LHCN-M2 (cell line): ENCODE data around the gene PRM3. TPM values are rescaled to one million over a fixed set of nuclear protein-coding genes. Genes with fewer than 3 reads are reported as not detected.

Experiments
- DNase-seq: peaks from one replicate; pipeline ENCODE4 v3.0.0-alpha.2; 2012; ENCODE audit warnings: low read depth
- total RNA-seq: library from RNA; depleted of rRNA; stranded (reverse); fragments of >200 nt; gene quantifications from 2 replicates; pipeline ENCODE4 v1.2.3, GENCODE V29; 2014

PRM3 gene
- total RNA-seq, 1 experiment from 2014 or later: not detected

- DNase-seq: no peak
Measured at GRCh38 chr16:11283820-11284248, 10.4 kb upstream of the PRM3 start.

GRCh38 chr16:11280616-11281522 is 7.4 kb upstream of the PRM3 start, which contains the start of gene PRM1:
PRM1 (minus strand) TSS chr16:11281330; CDS start chr16:11281238, 92 bp downstream.
- DNase-seq: no peak

- no peak for DNase-seq
Measured at GRCh38 chr16:11278681-11279628, 5.5 kb upstream of the PRM3 start.

GRCh38 chr16:11277607-11278337 is 4.3 kb upstream of the PRM3 start:
- no peak for DNase-seq

- no peak for DNase-seq
Measured at GRCh38 chr16:11276896-11277593, 3.6 kb upstream of the PRM3 start.

GRCh38 chr16:11276143-11276895 is 2.9 kb upstream of the PRM3 start, which contains the start of gene PRM2:
PRM2 (minus strand) TSS chr16:11276480; CDS start chr16:11276370, 110 bp downstream.
- DNase-seq: no peak

- no peak for DNase-seq
Measured at GRCh38 chr16:11274964-11275363, 1.5 kb upstream of the PRM3 start.

GRCh38 chr16:11273721-11274324 is 394 bp upstream of the PRM3 start:
- DNase-seq: no peak

- DNase-seq: no peak
Measured at GRCh38 chr16:11272484-11272883, 945 bp downstream of the PRM3 start.

GRCh38 chr16:11271610-11272009 is 1.8 kb downstream of the PRM3 start:
- no peak for DNase-seq

- no peak for DNase-seq
Measured at GRCh38 chr16:11270602-11271162, 2.7 kb downstream of the PRM3 start.

GRCh38 chr16:11268921-11269375 is 4.5 kb downstream of the PRM3 start, which contains the start of gene TNP2:
TNP2 (minus strand) TSS chr16:11269325; CDS start chr16:11269262, 63 bp downstream.
- no peak for DNase-seq

GRCh38 chr16:11265124-11265523 is 8.3 kb downstream of the PRM3 start:
- DNase-seq: no peak

- DNase-seq: no peak
Measured at GRCh38 chr16:11264155-11264832, 9.1 kb downstream of the PRM3 start.

GRCh38 chr16:11263737-11264136 is 9.7 kb downstream of the PRM3 start:
- DNase-seq: no peak

- no peak for DNase-seq
Measured at GRCh38 chr16:11262915-11263314, 10.5 kb downstream of the PRM3 start.

- no peak for DNase-seq
Measured at GRCh38 chr16:11260596-11260966, 12.8 kb downstream of the PRM3 start.
